Muscle layer of duodenum (tissue), 2 donors: ENCODE data around the gene ACRBP.

Experiments
- H3K27ac ChIP-seq: one replicate; pipeline ENCODE4 v1.7.0; 2013; ENCODE audit warnings: mild to moderate bottlenecking, low read length
- H3K27me3 ChIP-seq: one replicate; pipeline ENCODE4 v1.7.0; 2013; ENCODE audit warnings: low read depth, mild to moderate bottlenecking, control low read depth, low read length
- H3K36me3 ChIP-seq, 2 donors: one replicate each; pipeline ENCODE4 v1.7.0; 2013; ENCODE audit warnings: low read length in 2 of 2, control low read depth in 1 of 2, mild to moderate bottlenecking in 1 of 2; ENCODE audit not compliant: insufficient read depth in 2 of 2, control insufficient read depth in 1 of 2
- H3K4me1 ChIP-seq, 2 donors: one replicate each; pipeline ENCODE4 v1.7.0; 2013; ENCODE audit warnings: low read length in 2 of 2, mild to moderate bottlenecking in 2 of 2, control low read depth in 1 of 2, moderate library complexity in 1 of 2; ENCODE audit not compliant: insufficient read depth in 2 of 2, control insufficient read depth in 1 of 2
- H3K4me3 ChIP-seq, 2 donors: one replicate each; pipeline ENCODE4 v1.7.0; 2013; ENCODE audit warnings: low read length in 2 of 2, low read depth in 1 of 2, mild to moderate bottlenecking in 1 of 2
- H3K9me3 ChIP-seq, 2 donors: one replicate each; pipeline ENCODE4 v1.7.0; 2013; ENCODE audit warnings: low read length in 2 of 2, control low read depth in 1 of 2, mild to moderate bottlenecking in 1 of 2; ENCODE audit not compliant: control insufficient read depth in 1 of 2
- donor health status: healthy.

ACRBP gene

DNA sequence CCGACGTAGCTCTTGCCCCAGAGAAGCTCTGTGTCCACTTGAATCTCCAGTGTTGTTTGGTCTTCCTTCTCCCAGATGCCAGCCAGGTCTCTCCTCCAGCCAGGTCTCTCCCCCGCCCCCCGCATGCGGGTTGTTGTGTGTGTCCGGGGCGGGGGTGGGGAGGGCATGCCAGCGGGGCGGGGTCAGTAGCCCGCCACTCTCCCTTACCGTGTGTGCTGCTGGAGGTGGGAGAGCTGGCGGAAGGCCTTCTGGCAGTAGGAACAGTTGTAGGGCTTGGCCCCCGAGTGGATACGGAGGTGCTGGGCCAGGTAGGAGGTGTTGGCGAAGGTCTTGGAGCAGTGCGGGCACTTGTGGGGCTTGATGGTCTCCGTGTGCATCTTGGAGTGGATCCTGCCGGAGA lies 24.9 kb upstream of the ACRBP start:
- peaks cover 80 to 91% of the 10 kb centered on the region in 2 donors for H3K36me3 ChIP-seq
- H3K4me3 ChIP-seq, result no peak overlapping the region
- no peaks in the 10 kb centered on the region for H3K4me1 ChIP-seq
- no peaks in the 10 kb centered on the region for H3K9me3 ChIP-seq
- H3K27me3 ChIP-seq, result no peaks in the 10 kb centered on the region
- H3K27ac ChIP-seq, result no peak overlapping the region

DNA sequence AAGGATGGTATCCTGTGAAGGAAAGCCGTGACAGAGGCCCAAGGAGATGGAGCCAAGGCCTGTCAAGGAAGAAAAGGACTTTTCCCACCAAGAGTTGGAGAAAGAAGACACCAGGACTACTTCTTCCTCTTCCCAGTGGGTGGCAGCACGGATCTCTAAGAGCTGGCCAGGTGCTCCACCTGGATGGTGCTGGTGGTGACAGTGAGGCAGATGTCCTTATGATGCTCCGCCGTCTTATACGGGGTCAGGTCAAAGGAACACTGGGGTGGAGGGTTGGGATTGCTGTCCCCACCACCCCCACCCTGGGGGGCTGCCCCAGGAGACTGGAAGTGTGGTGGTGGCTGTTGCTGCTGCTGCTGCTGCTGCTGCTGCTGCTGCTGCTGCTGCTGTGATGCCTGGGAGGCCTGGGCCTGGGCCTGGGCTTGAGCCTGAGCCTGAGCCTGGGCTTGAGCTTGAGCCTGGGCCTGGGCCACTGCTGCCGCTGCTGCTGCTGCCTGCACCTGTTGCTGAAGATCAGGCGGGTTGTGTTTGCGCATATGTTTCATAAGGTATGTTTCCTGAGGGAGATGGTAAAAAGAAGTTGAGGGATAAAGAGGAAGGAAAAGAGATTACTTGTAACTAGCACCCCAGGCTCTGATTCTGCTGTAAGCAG lies 20.5 kb upstream of the ACRBP start:
- no peaks in the 10 kb centered on the region for H3K9me3 ChIP-seq
- H3K36me3 ChIP-seq, result peaks cover 52 to 59% of the 10 kb centered on the region in 2 donors
- no peak overlapping the region for H3K4me3 ChIP-seq
- no peaks in the 10 kb centered on the region for H3K27me3 ChIP-seq
- H3K4me1 ChIP-seq, result no peaks in the 10 kb centered on the region
- no peak overlapping the region for H3K27ac ChIP-seq

DNA sequence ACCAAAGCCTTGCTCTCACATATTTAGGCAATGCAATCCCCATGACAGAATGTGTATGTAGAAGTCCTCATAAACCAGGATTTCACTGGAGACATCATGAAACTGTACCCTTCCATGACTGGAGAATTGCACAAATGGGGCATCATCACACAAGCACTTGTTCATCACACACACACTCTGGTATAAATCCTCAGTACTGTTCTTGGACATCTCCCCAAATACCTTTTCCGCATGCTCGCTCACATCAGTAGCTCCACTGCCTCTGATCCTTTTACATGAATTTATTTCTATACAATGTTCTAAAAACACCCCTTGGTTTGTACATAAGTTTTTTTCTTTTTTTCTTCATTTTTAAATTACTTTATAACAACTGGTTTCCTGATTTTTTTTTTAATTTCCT lies 19.0 kb upstream of the ACRBP start:
- Histone ChIP-seq H3K36me3 (peaks cover 37 to 44% of the 10 kb centered on the region in 2 donors), H3K4me3 (no peak overlapping the region), H3K4me1 (peaks cover 10% of the 10 kb centered on the region in 2 donors), H3K9me3 (no peaks in the 10 kb centered on the region), H3K27me3 (no peaks in the 10 kb centered on the region), H3K27ac (no peak overlapping the region)

DNA sequence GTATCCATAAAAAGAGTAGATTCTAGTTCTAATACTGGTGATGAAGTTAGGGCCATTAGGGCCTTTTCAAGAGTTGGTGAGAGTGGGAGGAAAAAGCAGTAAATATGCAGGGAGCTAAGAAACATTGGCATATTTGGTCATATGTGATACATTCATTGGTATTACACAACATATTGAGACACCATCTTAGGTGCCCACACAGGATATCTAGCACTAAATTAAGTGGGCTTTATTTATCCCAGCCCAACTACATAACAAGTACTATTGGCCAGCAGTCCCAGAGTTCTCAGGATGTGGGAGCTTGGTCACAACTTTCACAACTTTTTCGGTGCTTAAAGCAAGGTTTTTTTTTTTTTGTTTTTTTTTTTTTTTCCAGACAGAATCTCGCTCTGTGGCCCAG lies 17.7 kb upstream of the ACRBP start:
- H3K27ac ChIP-seq, result no peak overlapping the region
- H3K9me3 ChIP-seq, result no peaks in the 10 kb centered on the region
- H3K36me3 ChIP-seq, result peaks cover 24 to 31% of the 10 kb centered on the region in 2 donors
- H3K4me3 ChIP-seq, result no peak overlapping the region
- H3K27me3 ChIP-seq, result no peaks in the 10 kb centered on the region
- H3K4me1 ChIP-seq, result peaks cover 10% of the 10 kb centered on the region in 2 donors

DNA sequence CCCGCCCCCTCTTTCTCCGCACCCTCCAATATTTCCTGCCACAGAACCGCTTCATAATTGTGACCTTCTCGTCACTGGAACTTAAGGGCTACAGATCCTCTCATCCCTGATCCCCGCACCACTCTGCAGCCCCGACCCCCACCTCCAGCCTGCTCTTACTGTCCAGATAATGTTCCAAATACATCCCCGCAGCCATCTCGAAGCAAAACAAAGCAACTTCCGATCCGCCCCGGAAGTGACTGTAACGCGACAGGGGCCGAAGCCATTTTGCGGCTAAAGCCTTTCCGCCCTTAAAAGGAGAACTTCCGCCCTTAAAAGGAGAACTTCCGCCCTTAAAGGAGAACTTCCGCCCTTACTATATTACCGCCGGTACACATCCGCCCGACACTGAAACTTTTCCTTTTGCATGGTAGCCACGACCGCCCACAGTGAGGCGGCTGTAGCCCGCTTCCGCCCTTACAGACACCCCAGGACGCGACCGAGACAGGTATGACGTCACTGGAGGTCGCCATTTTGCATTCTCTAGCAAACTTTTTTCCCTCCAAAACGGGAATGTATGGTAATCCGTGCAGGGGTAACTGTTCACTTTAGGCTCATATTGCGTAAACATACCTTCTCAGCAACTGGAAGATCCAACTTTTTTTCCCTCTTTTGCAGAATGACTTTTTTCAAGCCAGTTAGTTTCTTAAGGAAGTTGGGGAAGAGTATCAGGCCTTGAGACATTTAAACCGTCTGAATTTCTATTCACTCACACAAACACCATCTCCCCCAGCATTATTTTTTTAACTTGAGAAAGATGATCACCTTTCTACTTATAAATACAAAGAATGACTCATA lies 15.9 kb upstream of the ACRBP start, which contains the start of gene ING4:
Gene ING4, minus strand, starts transcription at position 214 of the 837 bp plus-strand sequence. Its CDS starts 18 bp downstream, at position 196.
- H3K36me3 ChIP-seq, result peaks cover 12 to 23% of the 10 kb centered on the region in 2 donors
- H3K9me3 ChIP-seq, result no peaks in the 10 kb centered on the region
- peak within 1 kb of the TSS; percentile 90 to 95 for H3K4me3 ChIP-seq
- no peaks in the 10 kb centered on the region for H3K27me3 ChIP-seq
- H3K4me1 ChIP-seq, result peaks cover 10% of the 10 kb centered on the region in 2 donors
- H3K27ac ChIP-seq, result peak within 1 kb of the TSS; percentile 80

DNA sequence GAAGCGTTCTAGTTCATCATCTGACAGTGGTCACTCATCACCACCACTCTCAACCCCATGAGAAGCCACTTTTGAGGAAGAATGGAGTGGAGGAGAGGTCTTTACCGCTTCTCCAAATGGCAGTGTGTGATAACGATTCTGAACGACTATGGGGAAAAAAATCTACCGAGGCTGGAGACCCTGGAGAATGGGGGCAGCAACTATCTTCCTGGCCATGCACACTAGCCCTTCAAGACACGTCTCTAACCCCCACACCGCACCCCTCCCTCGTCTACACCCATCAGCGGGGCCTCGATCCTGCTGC lies 15.3 kb upstream of the ACRBP start:
- Histone ChIP-seq H3K27me3 (no peaks in the 10 kb centered on the region), H3K27ac (peak overlapping the region; percentile 74), H3K4me3 (peak overlapping the region; percentile 90 to 95), H3K4me1 (peaks cover 10% of the 10 kb centered on the region in 2 donors), H3K9me3 (no peaks in the 10 kb centered on the region), H3K36me3 (peaks cover 8 to 17% of the 10 kb centered on the region in 2 donors)

DNA sequence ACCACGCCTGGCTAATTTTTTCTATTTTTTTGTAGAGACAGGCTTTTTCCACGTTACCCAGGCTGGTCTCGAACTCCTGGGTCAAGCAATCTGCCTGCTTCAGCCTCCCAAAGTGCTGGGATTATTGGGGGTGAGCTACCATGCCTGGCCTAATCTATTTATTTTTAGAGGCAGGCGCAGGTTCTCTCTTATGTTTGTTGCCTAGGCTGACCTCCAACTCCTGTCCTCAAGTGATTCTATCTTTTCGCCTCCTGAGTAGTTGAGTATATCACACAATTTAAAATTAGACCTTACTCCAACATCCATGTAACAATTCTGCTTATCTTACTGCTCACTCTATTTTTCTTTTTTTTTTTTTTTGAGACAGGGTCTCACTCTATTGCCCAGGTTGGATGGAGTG lies 6.8 kb upstream of the ACRBP start:
- peaks cover 36 to 64% of the 10 kb centered on the region in 2 donors for H3K36me3 ChIP-seq
- H3K27me3 ChIP-seq, result no peaks in the 10 kb centered on the region
- no peak overlapping the region for H3K4me3 ChIP-seq
- H3K9me3 ChIP-seq, result no peaks in the 10 kb centered on the region
- H3K4me1 ChIP-seq, result no peaks in the 10 kb centered on the region
- H3K27ac ChIP-seq, result no peak overlapping the region

DNA sequence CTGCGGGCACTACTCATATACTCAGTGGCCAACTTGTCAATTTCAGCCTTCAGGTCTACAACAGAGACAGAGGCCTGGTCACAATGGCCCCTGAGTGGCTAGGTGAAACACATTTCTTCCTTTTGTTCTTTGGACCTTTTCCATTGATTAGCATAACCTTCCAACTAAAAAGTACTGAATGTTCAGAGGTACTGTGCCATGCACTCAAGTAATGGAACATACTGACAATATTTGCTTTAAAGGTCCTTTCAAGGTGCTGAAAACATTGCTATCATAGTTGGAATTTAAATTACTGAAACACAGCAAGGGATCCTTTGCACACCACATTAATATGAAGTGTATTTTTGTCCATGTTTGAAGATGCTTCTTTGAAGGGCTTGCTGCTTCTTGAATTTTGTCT lies 6.1 kb upstream of the ACRBP start:
- no peaks in the 10 kb centered on the region for H3K27me3 ChIP-seq
- H3K36me3 ChIP-seq, result peaks cover 36 to 60% of the 10 kb centered on the region in 2 donors
- H3K4me3 ChIP-seq, result no peak overlapping the region
- H3K9me3 ChIP-seq, result no peaks in the 10 kb centered on the region
- H3K4me1 ChIP-seq, result no peaks in the 10 kb centered on the region
- H3K27ac ChIP-seq, result no peak overlapping the region

DNA sequence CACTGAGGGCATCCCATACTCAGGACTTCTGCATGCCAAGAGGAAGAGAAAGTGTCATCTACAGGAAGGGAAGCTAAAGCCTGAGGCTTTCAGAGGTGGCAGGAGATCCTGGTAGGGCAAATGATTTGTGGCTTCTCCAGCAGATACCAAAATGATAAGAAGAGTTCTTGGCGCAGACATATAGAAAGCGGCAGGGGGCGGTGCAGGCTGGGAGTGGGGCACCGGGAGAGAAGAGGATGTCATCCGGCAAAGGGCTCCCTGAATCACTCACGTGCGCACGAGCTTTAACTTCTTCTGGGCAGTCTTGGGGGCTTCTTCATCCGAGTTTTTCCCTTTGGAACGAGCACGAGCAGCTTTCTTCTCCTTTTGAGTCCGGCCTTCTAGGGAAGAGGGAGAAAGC lies 5.2 kb upstream of the ACRBP start:
- Histone ChIP-seq H3K27me3 (no peaks in the 10 kb centered on the region), H3K4me3 (no peak overlapping the region), H3K4me1 (no peaks in the 10 kb centered on the region), H3K36me3 (peaks cover 36 to 63% of the 10 kb centered on the region in 2 donors), H3K9me3 (no peaks in the 10 kb centered on the region), H3K27ac (no peak overlapping the region)

DNA sequence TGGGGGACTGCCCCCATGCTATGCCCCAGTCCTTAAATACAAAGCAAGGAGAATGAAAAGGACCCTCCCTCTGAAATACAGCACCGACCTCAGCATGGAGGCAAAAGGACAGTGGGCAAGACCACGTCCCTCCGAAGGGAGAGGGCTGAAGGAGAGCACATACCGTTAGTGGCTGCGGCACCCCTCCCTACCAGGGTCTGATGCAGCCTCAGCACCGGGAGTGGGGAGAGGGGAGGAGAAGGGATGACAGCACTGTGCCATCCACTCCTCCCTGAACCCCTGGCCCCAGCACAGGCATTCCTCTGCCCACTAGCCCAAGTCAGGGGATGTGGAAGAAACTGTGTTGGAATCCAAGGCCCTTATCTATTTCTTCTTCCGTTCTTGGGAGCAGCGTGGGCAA lies 3.6 kb upstream of the ACRBP start:
- H3K36me3 ChIP-seq, result peaks cover 35 to 51% of the 10 kb centered on the region in 2 donors
- H3K4me3 ChIP-seq, result no peak overlapping the region
- H3K4me1 ChIP-seq, result peaks cover 0 to 5% of the 10 kb centered on the region in 2 donors
- no peak overlapping the region for H3K27ac ChIP-seq
- no peaks in the 10 kb centered on the region for H3K27me3 ChIP-seq
- no peaks in the 10 kb centered on the region for H3K9me3 ChIP-seq

DNA sequence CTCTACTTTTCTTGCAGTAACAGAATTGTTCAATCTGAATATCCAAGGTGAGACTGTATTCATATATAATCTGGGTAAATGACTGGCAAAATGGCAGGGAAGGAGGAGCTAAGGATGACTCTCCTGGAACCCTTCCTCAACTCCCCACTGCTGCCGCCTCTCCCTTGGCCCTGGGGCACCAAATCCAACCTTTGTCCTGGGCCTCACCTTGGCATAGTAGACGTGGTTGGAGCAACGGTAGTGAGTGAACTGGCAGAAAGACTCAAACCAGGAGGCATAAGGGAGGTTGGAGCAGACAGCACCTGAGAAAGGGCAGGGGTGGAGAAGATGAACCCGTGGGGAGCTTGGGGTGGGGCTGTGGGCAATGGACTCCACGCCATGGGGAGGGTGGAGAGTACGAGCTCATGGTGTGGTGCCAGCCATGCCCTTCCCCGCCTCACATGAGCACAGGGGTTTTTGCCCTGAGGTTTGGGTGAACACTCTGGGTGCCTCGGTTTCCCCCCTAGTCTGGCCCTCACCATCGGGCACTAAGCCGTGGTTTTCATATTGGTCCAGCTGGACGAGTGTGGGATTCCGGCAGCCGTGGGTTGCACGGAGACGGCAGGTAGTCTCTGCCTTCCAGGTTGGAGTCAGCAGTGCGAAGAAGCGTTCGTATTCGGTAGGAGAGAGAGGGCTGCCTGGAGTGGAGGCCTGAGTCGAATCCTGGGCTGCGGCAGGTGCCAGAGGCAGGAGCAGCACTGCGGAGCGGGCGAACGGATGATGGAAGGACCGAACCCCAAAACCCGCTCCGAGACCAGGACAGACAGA lies 753 bp downstream of the ACRBP start:
- Histone ChIP-seq H3K36me3 (peaks cover 12 to 23% of the 10 kb centered on the region in 2 donors), H3K27ac (peak overlapping the region; percentile 60), H3K9me3 (no peaks in the 10 kb centered on the region), H3K27me3 (no peaks in the 10 kb centered on the region), H3K4me1 (peaks cover 0 to 5% of the 10 kb centered on the region in 2 donors), H3K4me3 (peak overlapping the region; percentile 61 to 62)
